ENCODE data around the gene FBXL3.
"Not testable (repeated sequence)": the region's sequence is repeated elsewhere in the genome, so short reads cannot be mapped to it uniquely, and the experiment has no call there.

Gene FBXL3

DNA sequence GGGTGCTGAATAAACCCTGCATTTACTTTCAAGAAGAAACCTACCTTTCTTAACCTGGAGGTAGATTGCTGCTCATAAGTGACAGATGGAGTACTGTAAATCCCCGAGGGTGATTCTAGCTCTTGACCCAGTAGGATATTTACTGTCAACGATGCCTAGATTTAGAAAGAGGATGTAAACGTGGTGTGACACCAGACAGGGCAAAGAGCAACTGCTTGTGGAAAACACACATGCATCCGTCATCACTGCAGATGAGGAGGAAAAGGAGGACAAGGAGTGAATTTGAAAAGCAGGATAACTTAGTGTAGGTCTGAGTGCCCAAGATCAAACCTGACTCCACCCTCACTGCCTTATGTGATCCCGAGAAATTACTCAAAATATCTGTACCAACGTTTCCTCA lies 44.9 kb downstream of the FBXL3 start:
- no peak for DNase-seq

DNA sequence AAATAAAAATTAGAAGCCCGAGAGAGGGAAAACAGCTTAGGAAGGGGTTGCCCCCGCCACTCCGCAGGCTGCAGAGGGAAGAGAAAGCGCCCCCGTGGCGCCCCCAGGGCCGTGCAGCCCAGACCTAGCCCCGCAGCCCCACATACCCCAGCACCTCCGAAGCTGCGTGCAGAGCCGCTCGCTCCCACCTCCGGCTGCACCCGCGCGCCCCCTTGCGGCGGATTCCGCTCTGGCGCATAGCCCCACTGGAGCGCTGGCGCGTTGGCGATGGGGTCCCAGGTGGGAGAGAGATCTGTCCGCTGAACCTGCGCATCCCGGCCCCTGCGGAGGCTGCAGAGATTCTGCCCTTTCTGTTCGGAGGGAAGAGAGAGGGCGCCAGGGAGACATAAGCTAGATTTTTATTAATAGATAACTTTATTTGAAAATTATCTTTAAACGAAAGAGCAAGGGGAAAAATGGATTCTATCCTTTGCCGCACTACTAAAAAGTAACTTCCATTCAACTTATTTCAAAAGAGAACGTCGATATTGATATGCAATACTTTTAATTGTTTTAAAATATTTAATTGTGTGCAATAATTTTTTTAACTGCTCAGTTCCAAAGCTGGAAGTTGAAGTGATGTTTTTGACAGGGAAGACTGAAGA lies 46.8 kb downstream of the FBXL3 start:
- DNase-seq: peak; percentile 54

DNA sequence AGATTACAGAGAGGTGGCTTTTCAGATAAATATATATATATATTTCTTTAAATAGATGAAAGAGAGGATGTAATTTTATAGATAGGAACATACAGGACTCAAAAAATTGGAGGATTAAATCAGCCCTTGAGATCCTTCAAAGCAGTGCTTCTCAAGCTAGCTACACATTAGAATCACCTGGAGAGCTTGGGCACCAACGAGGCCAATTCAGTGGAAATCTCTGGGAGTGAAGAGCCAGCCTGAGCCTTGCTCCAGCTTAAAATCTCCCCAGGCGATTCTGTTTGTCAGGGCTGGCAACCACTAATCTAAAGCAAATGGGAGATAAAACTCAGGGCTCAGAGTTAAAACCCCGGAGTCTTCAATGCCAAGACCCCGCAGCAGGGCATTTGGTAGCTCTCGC lies 50.0 kb downstream of the FBXL3 start:
- no peak for DNase-seq

DNA sequence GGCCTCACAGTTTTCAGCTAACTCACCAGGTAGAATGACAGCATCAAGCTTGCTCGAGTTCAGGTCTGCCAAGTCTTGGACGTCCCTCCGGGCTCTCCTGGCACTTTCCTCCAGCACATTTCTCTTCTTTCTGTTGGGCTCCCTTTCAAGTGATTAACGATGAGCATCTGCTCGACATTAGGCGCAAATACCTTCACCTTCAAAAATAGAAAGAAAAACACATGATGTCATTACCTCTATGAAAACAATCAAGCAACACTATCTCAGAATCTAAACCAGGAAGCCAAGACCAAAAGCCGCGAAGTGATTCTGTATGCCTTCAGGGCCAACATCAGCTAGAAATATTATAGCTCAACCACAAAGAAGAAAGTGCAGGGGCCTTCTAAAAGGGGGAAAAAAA lies 50.5 kb downstream of the FBXL3 start:
- peak; percentile 17 for DNase-seq

DNA sequence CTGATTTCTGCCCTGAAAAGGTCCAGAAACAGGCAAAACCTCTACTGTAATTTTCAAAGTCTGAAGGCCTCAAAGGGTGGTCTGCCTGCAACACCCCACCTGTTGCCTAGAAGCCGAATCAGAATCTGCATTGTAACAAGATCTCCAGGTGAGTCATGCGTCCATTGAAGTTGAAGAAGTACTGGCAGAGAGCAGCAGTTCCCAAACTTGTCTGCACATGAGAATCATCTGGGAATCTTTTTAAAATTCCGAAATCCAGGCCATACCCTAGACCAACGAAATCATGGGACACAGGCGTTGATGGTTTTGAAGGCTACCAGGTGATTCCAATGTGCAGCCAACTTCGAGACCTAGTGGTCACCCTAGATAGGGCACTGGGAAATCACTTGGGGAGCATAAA lies 51.1 kb downstream of the FBXL3 start:
- no peak for DNase-seq

DNA sequence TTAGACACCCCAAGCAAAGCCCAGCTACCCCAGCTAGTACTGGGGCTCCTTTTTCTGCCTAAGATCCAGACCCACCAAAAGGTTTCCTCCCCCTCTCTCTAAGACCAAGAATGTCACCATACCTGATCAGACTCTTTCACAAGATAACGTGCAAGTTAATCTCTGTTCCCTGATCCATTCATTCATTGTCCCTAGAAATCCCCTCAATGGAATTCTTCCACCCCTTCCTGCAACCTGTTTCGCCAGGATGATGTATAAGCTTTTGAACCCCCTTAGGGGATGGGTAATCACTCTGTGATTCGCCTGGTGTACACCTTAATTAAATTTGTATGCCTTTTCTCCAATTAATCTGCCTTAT lies 52.4 kb downstream of the FBXL3 start:
- no peak for DNase-seq

DNA sequence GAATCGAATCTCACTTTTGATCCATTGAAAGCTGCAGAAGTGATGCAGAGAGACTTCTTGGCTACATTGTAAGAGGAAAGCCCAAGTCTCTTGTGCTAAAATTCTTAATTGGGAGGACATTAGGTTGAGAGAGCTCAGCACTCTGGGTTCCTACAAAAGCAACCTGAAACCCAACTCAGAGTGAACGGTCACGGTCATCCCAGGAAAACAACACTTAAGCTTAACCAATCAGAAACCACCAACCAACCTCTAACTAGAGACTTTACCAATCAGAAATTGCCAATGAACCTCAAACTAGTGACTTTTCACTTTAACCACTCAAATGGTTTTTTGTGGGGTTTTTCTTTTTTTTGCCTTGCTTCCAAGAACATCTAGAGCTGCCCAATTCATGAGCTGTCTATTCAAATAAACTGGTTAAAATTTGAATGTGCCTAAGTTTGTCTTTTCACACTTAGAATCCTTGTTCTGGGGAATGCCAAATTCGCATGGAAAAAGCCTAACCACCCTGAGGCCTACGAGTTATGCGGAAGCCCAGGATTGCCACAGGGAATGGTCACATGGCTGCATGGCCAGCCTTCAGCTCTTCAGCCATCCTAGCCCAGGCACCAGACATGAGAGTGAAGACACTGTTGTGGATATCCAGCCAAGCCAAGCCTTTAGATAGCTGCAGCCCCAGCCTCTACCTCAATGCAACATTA lies 52.9 kb downstream of the FBXL3 start:
- no peak for DNase-seq

DNA sequence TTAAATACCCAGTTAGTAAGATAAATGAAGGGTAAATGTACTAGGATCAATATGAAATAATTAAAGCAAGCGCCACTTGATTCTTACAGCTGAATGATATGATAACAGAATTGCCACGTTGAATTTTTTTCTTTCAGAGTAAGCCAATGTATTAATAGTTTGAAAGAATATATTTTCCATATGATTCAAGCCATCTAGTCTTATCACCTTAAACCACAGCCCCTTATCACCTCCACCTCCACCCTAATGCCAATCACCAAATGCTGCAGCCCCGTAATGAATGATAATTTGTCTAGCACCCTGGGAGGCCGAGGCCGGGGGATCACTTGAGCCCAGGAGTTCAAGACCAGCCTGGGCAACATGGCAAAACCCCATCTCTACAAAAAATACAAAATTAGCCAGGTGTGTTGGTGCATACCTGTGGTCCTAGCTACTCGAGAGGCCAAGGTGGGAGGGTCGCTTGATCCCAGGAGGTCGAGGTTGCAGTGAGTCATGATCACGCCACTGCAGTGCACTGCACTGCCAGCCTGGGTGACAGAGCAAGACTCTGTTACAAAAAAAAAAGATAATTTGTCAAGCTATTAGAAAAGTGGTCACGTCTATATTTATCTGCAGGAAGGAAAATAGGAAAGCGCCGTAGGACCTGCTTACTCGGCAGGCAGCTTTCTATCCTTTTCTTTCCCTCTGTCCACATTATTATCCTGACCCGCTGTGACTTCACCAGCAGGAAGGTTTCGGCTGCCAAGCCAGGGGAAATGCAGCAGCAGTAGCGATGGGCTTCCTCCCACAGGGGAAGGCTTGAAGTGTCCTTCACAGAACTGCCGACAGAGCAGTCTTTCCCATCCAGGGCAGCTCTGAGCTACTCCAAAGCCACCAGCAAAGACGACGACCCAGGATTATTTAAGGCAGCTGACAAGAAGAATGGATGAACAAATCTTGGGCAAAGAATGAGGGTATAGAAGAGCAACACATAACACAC lies 54.8 kb downstream of the FBXL3 start:
- DNase-seq: no peak

DNA sequence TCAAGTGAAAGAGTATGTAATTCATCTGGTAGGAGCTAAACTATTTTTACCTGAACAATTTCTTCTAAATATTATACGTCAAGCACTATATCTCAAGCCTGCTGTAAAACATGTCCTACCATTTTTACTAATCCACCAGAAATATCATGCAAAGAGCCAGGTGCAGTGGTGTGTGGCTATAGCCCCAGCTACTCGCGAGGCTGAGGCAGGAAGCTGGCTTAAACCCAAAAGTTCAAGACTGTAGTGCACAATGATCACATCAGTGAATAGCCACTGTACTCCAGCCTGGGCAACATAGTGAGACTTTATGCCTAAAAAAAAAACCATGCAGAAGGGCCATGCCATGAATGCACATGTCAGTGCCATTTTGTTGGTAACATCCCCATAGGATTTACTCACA lies 55.7 kb downstream of the FBXL3 start:
- DNase-seq: no peak

DNA sequence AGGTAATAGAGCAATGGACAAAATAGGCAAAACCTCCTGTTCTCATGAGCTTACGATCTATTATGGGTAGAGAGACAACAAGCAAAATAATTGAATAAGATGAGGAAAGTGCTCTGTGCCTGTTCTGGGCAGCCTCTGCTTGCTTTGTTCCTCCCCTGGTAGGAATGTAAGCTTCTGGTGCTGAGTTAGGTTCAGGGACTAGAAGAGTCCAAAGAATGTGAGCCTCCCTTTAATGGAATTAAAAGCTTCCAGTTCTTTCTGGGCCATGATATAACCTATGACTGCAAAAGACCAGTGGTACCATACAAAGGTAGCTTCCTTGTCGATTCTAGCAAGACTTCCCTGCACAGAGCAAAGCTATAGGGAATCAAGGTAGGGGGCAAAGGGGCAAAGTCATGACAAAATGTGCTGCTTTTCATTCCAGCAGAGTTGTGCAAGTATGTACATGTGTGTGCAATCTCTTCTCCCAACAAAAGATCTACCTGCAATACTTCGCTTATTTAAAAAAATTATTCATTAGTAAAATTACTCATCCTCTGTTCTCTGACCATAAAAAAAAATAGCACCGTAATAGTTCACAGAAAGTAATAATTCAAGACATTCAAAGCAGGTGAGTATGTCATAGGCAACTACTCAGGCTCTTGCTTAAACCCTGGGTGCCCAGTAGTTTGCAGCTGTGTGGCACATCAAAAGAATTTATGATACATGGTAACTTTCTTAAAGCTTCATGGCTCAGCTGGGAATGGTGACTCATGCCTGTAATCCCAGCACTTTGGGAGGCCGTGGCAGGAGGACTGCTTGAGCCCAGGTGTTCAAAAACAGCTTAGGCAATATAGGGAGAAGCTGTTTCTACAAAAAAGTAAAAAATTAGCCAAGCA lies 57.2 kb downstream of the FBXL3 start:
- DNase-seq: no peak

DNA sequence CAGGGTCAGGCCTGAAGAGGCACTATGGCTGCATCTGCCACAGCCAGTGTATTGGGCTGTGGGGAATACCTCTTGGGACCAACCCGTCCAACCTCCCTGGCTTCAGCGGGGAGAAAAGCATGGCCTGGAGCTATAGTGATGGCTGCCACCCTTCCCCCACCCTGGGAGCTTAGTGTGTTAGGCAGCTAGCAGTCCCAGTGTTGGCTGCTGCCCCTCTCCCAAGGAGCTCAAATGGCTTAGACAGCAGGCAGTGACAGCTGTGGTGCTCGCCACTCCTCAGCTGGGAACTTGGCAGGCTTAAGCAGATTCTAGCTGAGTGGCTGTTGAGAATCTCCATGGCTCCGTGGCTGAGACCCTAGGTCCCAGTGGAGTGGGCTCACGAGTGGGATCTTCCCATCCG lies 58.9 kb downstream of the FBXL3 start:
- no peak for DNase-seq

DNA sequence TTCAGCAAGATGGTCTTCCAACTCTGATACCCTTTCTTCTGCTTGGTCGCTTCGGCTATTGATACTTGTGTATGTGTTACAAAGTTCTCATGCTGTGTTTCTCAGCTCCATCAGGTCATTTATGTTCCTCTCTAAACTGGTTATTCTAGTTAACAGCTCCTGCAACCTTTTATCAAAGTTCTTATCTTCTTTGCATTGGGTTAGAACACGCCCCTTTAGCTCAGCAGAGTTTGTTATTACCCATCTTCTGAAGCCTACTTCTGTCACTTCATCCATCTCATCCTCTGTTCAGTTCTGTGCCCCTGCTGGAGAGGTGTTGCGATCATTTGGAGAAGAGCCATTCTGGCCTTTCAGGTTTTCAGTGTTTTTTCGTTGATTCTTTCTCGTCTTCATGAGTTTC lies 59.9 kb downstream of the FBXL3 start:
- no peak for DNase-seq

DNA sequence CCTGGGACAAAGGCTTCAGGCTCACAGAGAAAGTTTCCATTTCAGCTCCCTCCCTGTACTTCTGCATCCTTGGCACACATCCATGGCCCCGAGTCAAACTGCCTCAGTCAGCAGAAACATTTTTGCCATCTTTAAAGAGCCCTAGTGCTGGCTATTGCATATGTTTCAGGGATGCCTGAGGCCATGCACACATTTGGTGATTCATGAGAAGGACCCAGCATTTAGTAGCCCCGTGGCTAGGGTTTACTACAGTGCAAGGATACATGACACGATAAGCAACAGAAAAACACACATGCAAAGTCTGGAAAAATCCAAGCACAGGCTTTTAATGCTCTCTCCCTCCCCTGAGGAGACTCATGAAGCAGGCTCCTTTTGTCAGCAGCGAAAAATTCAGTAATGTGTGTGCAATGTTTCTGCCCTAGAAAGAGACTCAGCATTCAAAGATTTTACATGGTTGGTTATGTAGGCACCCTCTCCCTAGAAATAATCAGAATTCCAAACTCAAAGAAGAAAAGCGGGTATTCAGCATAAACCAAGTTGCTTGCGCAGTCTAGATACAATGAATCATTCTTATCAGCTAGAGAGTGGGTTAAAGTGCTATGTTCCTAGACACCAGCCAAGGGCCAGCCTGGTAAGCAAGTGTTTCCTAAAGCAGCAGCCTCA lies 61.1 kb downstream of the FBXL3 start:
- peak; percentile 66 for DNase-seq

DNA sequence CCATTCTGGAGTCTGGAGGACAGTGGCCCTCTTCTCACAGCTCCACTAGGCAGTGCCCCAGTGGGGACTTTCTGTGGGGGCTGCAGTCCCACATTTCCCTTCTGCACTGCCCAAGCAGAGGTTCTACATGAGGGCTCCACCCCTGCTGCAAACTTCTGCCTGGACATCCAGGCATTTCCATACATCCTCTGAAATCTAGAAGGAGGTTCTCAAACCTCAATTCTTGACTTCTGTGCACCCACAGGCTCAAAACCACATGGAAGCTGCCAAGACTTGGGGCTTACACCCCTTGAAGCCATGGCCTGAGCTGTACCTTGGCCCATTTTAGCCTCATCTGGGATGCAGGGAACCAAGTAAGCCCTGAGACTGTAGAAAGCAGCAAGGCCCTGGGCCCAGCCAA lies 67.2 kb downstream of the FBXL3 start:
- not testable (repeated sequence) for DNase-seq

DNA sequence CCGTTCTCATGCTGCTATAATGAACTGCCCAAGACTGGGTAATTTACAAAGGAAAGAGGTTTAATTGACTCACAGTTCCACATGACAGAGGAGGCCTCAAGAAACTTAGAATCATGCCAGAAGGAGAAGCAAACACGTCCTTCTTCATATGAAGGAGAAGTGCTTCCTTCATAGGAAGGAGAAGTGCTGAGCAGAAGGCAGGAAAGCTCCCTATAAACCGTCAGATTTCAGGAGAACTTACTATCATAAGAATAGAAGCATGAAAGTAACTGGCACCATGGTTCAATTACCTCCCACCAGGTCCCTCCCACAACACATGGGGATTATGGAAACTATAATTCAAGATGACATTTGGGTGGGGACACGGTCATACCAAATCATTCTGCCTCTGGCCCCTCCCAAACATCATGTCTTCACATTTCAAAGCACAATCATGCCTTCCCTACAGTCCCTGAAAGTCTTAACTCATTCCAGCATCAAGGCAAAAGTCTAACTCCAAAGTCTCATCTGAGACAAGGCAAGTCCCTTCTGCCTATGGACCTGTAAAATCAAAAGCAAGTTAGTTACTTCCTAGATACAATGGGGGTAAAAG lies 68.0 kb downstream of the FBXL3 start:
- no peak for DNase-seq

DNA sequence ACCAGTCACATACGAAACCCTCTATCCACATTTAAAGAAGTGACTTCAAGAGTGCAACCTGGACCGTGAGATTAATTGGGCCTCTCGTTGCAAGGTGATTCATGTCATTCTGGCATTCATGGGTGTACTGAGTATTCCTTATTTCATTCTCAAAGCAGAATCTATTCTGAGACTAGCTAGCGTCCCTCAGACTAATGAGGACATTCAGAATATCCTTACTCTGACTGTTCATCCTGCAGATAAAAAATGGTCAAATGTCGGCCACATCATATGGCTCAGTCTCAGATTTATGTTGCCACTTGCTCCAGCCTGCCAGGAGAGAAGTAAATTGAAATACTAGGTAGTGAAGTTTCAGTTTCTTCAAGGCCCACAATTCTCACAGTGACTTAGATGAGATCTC lies 71.3 kb downstream of the FBXL3 start:
- DNase-seq: no peak
